Mesenchymal stem cell (in vitro differentiated cells and primary cell): ENCODE results near the gene NGEF.

Experiments used
- DNase-seq: peaks from one replicate; pipeline ENCODE4 v3.0.0-alpha.2; 2013
- H2AFZ ChIP-seq: one replicate; pipeline ENCODE4 v1.6.1; 2013; ENCODE audit warnings: low read depth, mild to moderate bottlenecking, control low read depth, inconsistent platforms, low read length, moderate library complexity
- H2AK5ac ChIP-seq: 2 replicates; pipeline ENCODE4 v1.6.1; 2013; ENCODE audit warnings: low read length, moderate library complexity, mild to moderate bottlenecking, inconsistent platforms; ENCODE audit not compliant: severe bottlenecking
- H2BK120ac ChIP-seq: one replicate; pipeline ENCODE4 v1.6.1; 2013; ENCODE audit warnings: low read depth, mild to moderate bottlenecking, inconsistent platforms, low read length, moderate library complexity
- H2BK12ac ChIP-seq, 2 experiments: one replicate each; pipeline ENCODE4 v1.6.1; 2013; ENCODE audit warnings: inconsistent platforms in 2 of 2, low read length in 2 of 2, mild to moderate bottlenecking in 2 of 2, moderate library complexity in 2 of 2, control low read depth in 1 of 2
- H2BK15ac ChIP-seq: one replicate; pipeline ENCODE4 v1.6.1; 2013; ENCODE audit warnings: mild to moderate bottlenecking, low read depth, inconsistent platforms; ENCODE audit not compliant: poor library complexity, severe bottlenecking
- H2BK5ac ChIP-seq: 2 replicates; pipeline ENCODE4 v1.6.1; 2013; ENCODE audit warnings: low read depth, mild to moderate bottlenecking, low read length, control low read depth, inconsistent platforms; ENCODE audit not compliant: poor library complexity, severe bottlenecking
- H3K14ac ChIP-seq, 2 experiments: one replicate each; pipeline ENCODE4 v1.6.1; 2013; ENCODE audit warnings: inconsistent platforms in 2 of 2, low read length in 2 of 2, control low read depth in 1 of 2, mild to moderate bottlenecking in 1 of 2, moderate library complexity in 1 of 2
- H3K18ac ChIP-seq, 2 experiments: one replicate each; pipeline ENCODE4 v1.6.1; 2013; ENCODE audit warnings: inconsistent platforms in 2 of 2, low read length in 2 of 2, control low read depth in 1 of 2, low read depth in 1 of 2, mild to moderate bottlenecking in 1 of 2
- H3K23ac ChIP-seq, 2 experiments: one replicate each; pipeline ENCODE4 v1.6.1; 2013; ENCODE audit warnings: inconsistent platforms in 2 of 2, low read length in 2 of 2, mild to moderate bottlenecking in 2 of 2, moderate library complexity in 2 of 2, control low read depth in 1 of 2
- H3K27ac ChIP-seq: 2 replicates; pipeline ENCODE4 v1.5.1; 2013; ENCODE audit warnings: mild to moderate bottlenecking, moderate library complexity, low read length, control low read depth, inconsistent platforms; ENCODE audit not compliant: poor library complexity, severe bottlenecking
- H3K27me3 ChIP-seq, 2 experiments: 2 replicates each; pipeline versions ENCODE4 v1.6.1 to v1.7.0; 2013; ENCODE audit warnings: low read length in 2 of 2, mild to moderate bottlenecking in 2 of 2, moderate library complexity in 2 of 2, control low read depth in 1 of 2, inconsistent platforms in 1 of 2; ENCODE audit not compliant: control insufficient read depth in 1 of 2, insufficient read depth in 1 of 2
- H3K36me3 ChIP-seq, 2 experiments: 2 replicates each; pipeline versions ENCODE4 v1.6.1 to v1.7.0; 2013; ENCODE audit warnings: low read length in 2 of 2, control low read depth in 1 of 2, inconsistent platforms in 1 of 2, low read depth in 1 of 2, mild to moderate bottlenecking in 1 of 2; ENCODE audit not compliant: insufficient read depth in 2 of 2, control insufficient read depth in 1 of 2
- H3K4ac ChIP-seq, 2 experiments: one replicate each; pipeline ENCODE4 v1.6.1; 2013; ENCODE audit warnings: inconsistent platforms in 2 of 2, low read length in 2 of 2, mild to moderate bottlenecking in 2 of 2, moderate library complexity in 2 of 2, control low read depth in 1 of 2, low read depth in 1 of 2
- H3K4me1 ChIP-seq: 2 replicates; pipeline ENCODE4 v1.6.1; 2013; ENCODE audit warnings: low read depth, low read length, control low read depth; ENCODE audit not compliant: control insufficient read depth, insufficient read depth
- H3K4me2 ChIP-seq: 2 replicates; pipeline ENCODE4 v1.6.1; 2013; ENCODE audit warnings: low read length, mild to moderate bottlenecking, inconsistent platforms; ENCODE audit not compliant: poor library complexity, severe bottlenecking
- H3K4me3 ChIP-seq, 2 experiments: 2 replicates each; pipeline versions ENCODE4 v1.5.1 to v1.7.0; 2013; ENCODE audit warnings: low read length in 2 of 2, mild to moderate bottlenecking in 2 of 2, control low read depth in 1 of 2, low read depth in 1 of 2; ENCODE audit not compliant: insufficient read depth in 1 of 2
- H3K79me1 ChIP-seq: replicated peaks from 2 replicates; pipeline ENCODE4 v1.6.1; 2013; ENCODE audit warnings: mild to moderate bottlenecking, control low read depth, low read length, inconsistent platforms; ENCODE audit not compliant: poor library complexity, severe bottlenecking
- H3K9ac ChIP-seq: 2 replicates; pipeline ENCODE4 v1.7.0; 2013; ENCODE audit warnings: mild to moderate bottlenecking, low read length, moderate library complexity
- H3K9me3 ChIP-seq: 2 replicates; pipeline ENCODE4 v1.7.0; 2013; ENCODE audit warnings: mild to moderate bottlenecking, low read length; ENCODE audit not compliant: control insufficient read depth
- H4K8ac ChIP-seq: one replicate; pipeline ENCODE4 v1.6.1; 2013; ENCODE audit warnings: inconsistent platforms, mild to moderate bottlenecking, low read length, moderate library complexity
- H4K91ac ChIP-seq: one replicate; pipeline ENCODE4 v1.6.1; 2013; ENCODE audit warnings: mild to moderate bottlenecking, low read length, inconsistent platforms
- WGBS: methylation state at CpG from one replicate; pipeline ENCODE4 v1.1.7; 2013; ENCODE audit warnings: mixed read lengths; 5-methylcytosine and 5-hydroxymethylcytosine counted together

NGEF gene

GRCh38 chr2:232897598-232898408 is 115.3 kb downstream of the NGEF start:
- 93% methylated on average over 23 of the region's 24 CpGs for WGBS
- no peaks in the 10 kb centered on the region for H3K36me3 ChIP-seq

GRCh38 chr2:232896720-232897597 is 116.1 kb downstream of the NGEF start:
- Histone ChIP-seq H2BK15ac (no peak overlapping the region), H3K14ac (no peak overlapping the region), H3K4me3 (no peak overlapping the region), H3K4me1 (peaks cover 8% of the 10 kb centered on the region), H2AK5ac (no peak overlapping the region), H3K4ac (no peak overlapping the region), H4K91ac (no peak overlapping the region), H3K36me3 (no peaks in the 10 kb centered on the region), H3K27me3 (peaks cover 0 to 7% of the 10 kb centered on the region in 2 experiments), H3K27ac (no peak overlapping the region), H3K9ac (no peak overlapping the region), H3K79me1 (no peaks in the 10 kb centered on the region), H3K9me3 (no peaks in the 10 kb centered on the region), H3K18ac (no peak overlapping the region), H3K23ac (no peak overlapping the region), H2BK12ac (no peak overlapping the region), H3K4me2 (no peak overlapping the region), H4K8ac (no peak overlapping the region), H2BK120ac (no peak overlapping the region), H2BK5ac (no peak overlapping the region), H2AFZ (no peak overlapping the region)
- 87% methylated on average over 7 of the region's 9 CpGs for WGBS
- DNase-seq: no peak

More at GRCh38 chr2:232897598-232898408, 115.3 kb downstream of the NGEF start:
- H3K4ac ChIP-seq: no peak overlapping the region
- H3K4me2 ChIP-seq: no peak overlapping the region
- H2BK5ac ChIP-seq: no peak overlapping the region
- H3K4me1 ChIP-seq: peaks cover 13% of the 10 kb centered on the region
- no peak overlapping the region for H2AK5ac ChIP-seq
- no peak overlapping the region for H4K91ac ChIP-seq
- H3K18ac ChIP-seq: no peak overlapping the region
- H3K9ac ChIP-seq: no peak overlapping the region
- no peak overlapping the region for H2BK15ac ChIP-seq
- no peaks in the 10 kb centered on the region for H3K79me1 ChIP-seq
- no peak overlapping the region for H3K4me3 ChIP-seq
- no peak overlapping the region for H3K14ac ChIP-seq
- no peaks in the 10 kb centered on the region for H3K9me3 ChIP-seq
- H3K23ac ChIP-seq: no peak overlapping the region
- H3K27me3 ChIP-seq: peaks cover 0 to 7% of the 10 kb centered on the region in 2 experiments
- no peak overlapping the region for H3K27ac ChIP-seq
- no peak overlapping the region for H2BK12ac ChIP-seq
- H2AFZ ChIP-seq: no peak overlapping the region
- DNase-seq: no peak
- no peak overlapping the region for H2BK120ac ChIP-seq
- H4K8ac ChIP-seq: no peak overlapping the region

- no peak overlapping the region for H3K23ac ChIP-seq
- no peak overlapping the region for H4K91ac ChIP-seq
- H3K4me1 ChIP-seq: peaks cover 7% of the 10 kb centered on the region
- no peak overlapping the region for H4K8ac ChIP-seq
- no peak overlapping the region for H3K4me3 ChIP-seq
- no peaks in the 10 kb centered on the region for H3K79me1 ChIP-seq
- H2BK12ac ChIP-seq: no peak overlapping the region
- H3K9ac ChIP-seq: no peak overlapping the region
- H3K4me2 ChIP-seq: no peak overlapping the region
- no peak for DNase-seq
- H3K4ac ChIP-seq: no peak overlapping the region
- no peak overlapping the region for H3K14ac ChIP-seq
- H3K27me3 ChIP-seq: peaks cover 0 to 7% of the 10 kb centered on the region in 2 experiments
- no peak overlapping the region for H2BK5ac ChIP-seq
- no peaks in the 10 kb centered on the region for H3K9me3 ChIP-seq
- no peak overlapping the region for H2BK15ac ChIP-seq
- H2BK120ac ChIP-seq: no peak overlapping the region
- no peak overlapping the region for H3K27ac ChIP-seq
- H3K18ac ChIP-seq: no peak overlapping the region
- H3K36me3 ChIP-seq: no peaks in the 10 kb centered on the region
- no peak overlapping the region for H2AFZ ChIP-seq
- H2AK5ac ChIP-seq: no peak overlapping the region
These were observed 116.9 kb downstream of the NGEF start for GRCh38 chr2:232896111-232896510.

- H3K4me2 ChIP-seq: no peak overlapping the region
- no peak overlapping the region for H2BK5ac ChIP-seq
- no peak overlapping the region for H2BK120ac ChIP-seq
- H3K4me1 ChIP-seq: peaks cover 13% of the 10 kb centered on the region
- H4K8ac ChIP-seq: no peak overlapping the region
- no peak overlapping the region for H3K4ac ChIP-seq
- H3K79me1 ChIP-seq: no peaks in the 10 kb centered on the region
- H3K27me3 ChIP-seq: peaks cover 0 to 19% of the 10 kb centered on the region in 2 experiments
- H2BK15ac ChIP-seq: no peak overlapping the region
- H3K4me3 ChIP-seq: no peak overlapping the region
- no peak overlapping the region for H3K18ac ChIP-seq
- H3K27ac ChIP-seq: no peak overlapping the region
- no peak overlapping the region for H4K91ac ChIP-seq
- H2AFZ ChIP-seq: no peak overlapping the region
- no peak for DNase-seq
- 94% methylated on average over 19 of the region's 19 CpGs for WGBS
- no peak overlapping the region for H2BK12ac ChIP-seq
- H3K9me3 ChIP-seq: no peaks in the 10 kb centered on the region
- no peak overlapping the region for H3K9ac ChIP-seq
- H3K23ac ChIP-seq: no peak overlapping the region
- H3K14ac ChIP-seq: no peak overlapping the region
- H3K36me3 ChIP-seq: no peaks in the 10 kb centered on the region
- H2AK5ac ChIP-seq: no peak overlapping the region
These were observed 118.3 kb downstream of the NGEF start for GRCh38 chr2:232894746-232895145.
